ENCODE data around the gene WDR90. TPM values are rescaled to one million over a fixed set of nuclear protein-coding genes. Genes with fewer than 3 reads are reported as not detected.
A peak's percentile ranks its signal among the peaks of the same experiment; 100 is the strongest.

The WDR90 gene
- total and polyA plus RNA-seq, 7 experiments from 2014 or later: 0.56 to 70.6 (median 12.3) TPM

- no peak for ATAC-seq
- POLR2A ChIA-PET: no interaction called here
Measured at GRCh38 chr16:609984-610383, 39.2 kb upstream of the WDR90 start.

GRCh38 chr16:610513-611381 is 38.4 kb upstream of the WDR90 start:
- H3K27ac Mint-ChIP-seq: peak overlapping the region in 2 of 9 donors; percentile 8 to 79
- Histone ChIP-seq H3K4me3 (ENCODE audit: low read length) (no peak overlapping the region), H3K27me3 (ENCODE audit: control insufficient read depth in 2 of 2, insufficient read depth in 2 of 2, low read length in 2 of 2) (no peaks in the 10 kb centered on the region), H3K27ac (ENCODE audit: low read depth, low read length) (no peak overlapping the region), H3K4me1 (ENCODE audit: control insufficient read depth in 2 of 2, insufficient read depth in 2 of 2, low read length in 2 of 2) (no peaks in the 10 kb centered on the region), H3K9me3 (ENCODE audit: control insufficient read depth in 2 of 3, low read length in 3 of 3) (no peaks in the 10 kb centered on the region), H3K36me3 (ENCODE audit: control insufficient read depth in 2 of 3, insufficient read depth in 3 of 3, low read length in 3 of 3) (peaks cover 0 to 5% (median 0%) of the 10 kb centered on the region in 3 experiments)
- peak; percentile 87 for ATAC-seq
- ChIA-PET CTCF (interaction anchor here (1.3 kb wide), 1 partner anchor 11 kb away, joined by 3 read pairs; no protein-coding TSS in a partner anchor), POLR2A (no interaction called here)
- no peaks in the 10 kb centered on the region for H3K27me3 Mint-ChIP-seq
- DNase-seq: peak; percentile 35 to 58 (median 49)
- intact Hi-C loops (cut with micrococcal nuclease): loop anchor here in 1 of 2 donors (1.0 kb wide), 1 partner anchor 20 kb away; the partner anchor contains the start of gene RAB40C
- H3K9me3 Mint-ChIP-seq: peaks cover 0 to 1% (median 0%) of the 10 kb centered on the region in 11 donors
- H3K4me1 Mint-ChIP-seq: peaks cover 3 to 21% (median 4%) of the 10 kb centered on the region in 7 donors
- no peak overlapping the region for H3K4me3 Mint-ChIP-seq
- H3K36me3 Mint-ChIP-seq: peaks cover 0 to 13% (median 5%) of the 10 kb centered on the region in 5 donors

More at GRCh38 chr16:609984-610383, 39.2 kb upstream of the WDR90 start:
- Histone ChIP-seq H3K4me3 (ENCODE audit: low read length) (no peak overlapping the region), H3K27ac (ENCODE audit: low read depth, low read length) (no peak overlapping the region), H3K9me3 (ENCODE audit: control insufficient read depth in 2 of 3, low read length in 3 of 3) (peaks cover 0 to 3% (median 0%) of the 10 kb centered on the region in 3 experiments), H3K36me3 (ENCODE audit: control insufficient read depth in 2 of 3, insufficient read depth in 3 of 3, low read length in 3 of 3) (peaks cover 0 to 5% (median 0%) of the 10 kb centered on the region in 3 experiments), H3K4me1 (ENCODE audit: control insufficient read depth in 2 of 2, insufficient read depth in 2 of 2, low read length in 2 of 2) (no peaks in the 10 kb centered on the region), H3K27me3 (ENCODE audit: control insufficient read depth in 2 of 2, insufficient read depth in 2 of 2, low read length in 2 of 2) (no peaks in the 10 kb centered on the region)
- DNase-seq: no peak
- H3K4me1 Mint-ChIP-seq: peaks cover 3 to 21% (median 8%) of the 10 kb centered on the region in 7 donors
- H3K9me3 Mint-ChIP-seq: peaks cover 0 to 1% (median 0%) of the 10 kb centered on the region in 11 donors
- no peaks in the 10 kb centered on the region for H3K27me3 Mint-ChIP-seq
- CTCF ChIA-PET: interaction anchor here (1.3 kb wide), 1 partner anchor 10 kb away, joined by 3 read pairs; no protein-coding TSS in a partner anchor
- peaks cover 0 to 19% (median 5%) of the 10 kb centered on the region in 5 donors for H3K36me3 Mint-ChIP-seq
- H3K4me3 Mint-ChIP-seq: peak overlapping the region in 1 of 10 donors; percentile 17
- intact Hi-C loops (cut with micrococcal nuclease): no loop called here
- no peak overlapping the region for H3K27ac Mint-ChIP-seq

DNA sequence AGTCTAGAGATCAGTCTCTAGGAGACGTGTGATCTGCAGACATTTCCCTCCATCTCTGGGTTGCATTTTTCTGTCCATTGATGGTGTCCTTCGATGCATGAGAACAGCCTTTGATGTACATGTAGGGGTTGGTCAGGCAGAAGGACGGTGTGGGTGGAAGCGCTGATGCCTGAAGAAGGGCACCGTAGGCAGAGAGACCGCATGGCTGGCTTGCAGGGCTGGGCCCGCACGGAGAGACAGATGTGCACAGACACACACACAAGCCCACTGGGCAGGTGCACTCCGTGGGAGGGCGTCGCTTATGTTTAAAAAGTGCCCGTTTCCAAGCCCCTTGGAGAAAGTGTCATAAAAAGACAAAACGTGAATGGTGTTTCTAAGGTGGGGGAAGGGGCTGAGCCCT is 34.0 kb upstream of the WDR90 start:
- CTCF ChIA-PET: no interaction called here
- Mint-ChIP-seq H3K36me3 (peaks cover 0 to 13% (median 5%) of the 10 kb centered on the region in 5 donors), H3K27me3 (no peaks in the 10 kb centered on the region), H3K9me3 (peaks cover 0 to 1% (median 0%) of the 10 kb centered on the region in 11 donors), H3K4me1 (peaks cover 3 to 14% (median 5%) of the 10 kb centered on the region in 7 donors), H3K27ac (no peak overlapping the region), H3K4me3 (no peak overlapping the region)
- H3K4me3 ChIP-seq (ENCODE audit: low read length): no peak overlapping the region
- intact Hi-C loops (cut with micrococcal nuclease): no loop called here
- H3K36me3 ChIP-seq (ENCODE audit: control insufficient read depth in 2 of 3, insufficient read depth in 3 of 3, low read length in 3 of 3): peaks cover 0 to 19% (median 0%) of the 10 kb centered on the region in 3 experiments
- ATAC-seq (no peak), DNase-seq (no peak)
- H3K27ac ChIP-seq (ENCODE audit: low read depth, low read length): no peak overlapping the region
- POLR2A ChIA-PET: no interaction called here
- H3K27me3 ChIP-seq (ENCODE audit: control insufficient read depth in 2 of 2, insufficient read depth in 2 of 2, low read length in 2 of 2): no peaks in the 10 kb centered on the region
- no peaks in the 10 kb centered on the region for H3K9me3 ChIP-seq (ENCODE audit: control insufficient read depth in 2 of 3, low read length in 3 of 3)
- no peaks in the 10 kb centered on the region for H3K4me1 ChIP-seq (ENCODE audit: control insufficient read depth in 2 of 2, insufficient read depth in 2 of 2, low read length in 2 of 2)

- no peaks in the 10 kb centered on the region for H3K27me3 ChIP-seq (ENCODE audit: control insufficient read depth in 2 of 2, insufficient read depth in 2 of 2, low read length in 2 of 2)
- Mint-ChIP-seq H3K9me3 (peaks cover 0 to 1% (median 0%) of the 10 kb centered on the region in 11 donors), H3K27me3 (no peaks in the 10 kb centered on the region), H3K4me1 (peaks cover 0 to 10% (median 0%) of the 10 kb centered on the region in 7 donors), H3K27ac (no peak overlapping the region), H3K4me3 (no peak overlapping the region), H3K36me3 (peaks cover 0 to 13% (median 5%) of the 10 kb centered on the region in 5 donors)
- no peaks in the 10 kb centered on the region for H3K4me1 ChIP-seq (ENCODE audit: control insufficient read depth in 2 of 2, insufficient read depth in 2 of 2, low read length in 2 of 2)
- no peak overlapping the region for H3K27ac ChIP-seq (ENCODE audit: low read depth, low read length)
- peaks cover 0 to 19% (median 0%) of the 10 kb centered on the region in 3 experiments for H3K36me3 ChIP-seq (ENCODE audit: control insufficient read depth in 2 of 3, insufficient read depth in 3 of 3, low read length in 3 of 3)
- DNase-seq: no peak
- no peak overlapping the region for H3K4me3 ChIP-seq (ENCODE audit: low read length)
- intact Hi-C loops (cut with micrococcal nuclease): no loop called here
- ChIA-PET CTCF (interaction anchor here (0.6 kb wide), 1 partner anchor 19 kb away, joined by 3 read pairs; the partner anchor contains the start of gene METTL26), POLR2A (no interaction called here)
- H3K9me3 ChIP-seq (ENCODE audit: control insufficient read depth in 2 of 3, low read length in 3 of 3): no peaks in the 10 kb centered on the region
- ATAC-seq: no peak
Measured at GRCh38 chr16:616733-617586, 32.2 kb upstream of the WDR90 start.

DNA sequence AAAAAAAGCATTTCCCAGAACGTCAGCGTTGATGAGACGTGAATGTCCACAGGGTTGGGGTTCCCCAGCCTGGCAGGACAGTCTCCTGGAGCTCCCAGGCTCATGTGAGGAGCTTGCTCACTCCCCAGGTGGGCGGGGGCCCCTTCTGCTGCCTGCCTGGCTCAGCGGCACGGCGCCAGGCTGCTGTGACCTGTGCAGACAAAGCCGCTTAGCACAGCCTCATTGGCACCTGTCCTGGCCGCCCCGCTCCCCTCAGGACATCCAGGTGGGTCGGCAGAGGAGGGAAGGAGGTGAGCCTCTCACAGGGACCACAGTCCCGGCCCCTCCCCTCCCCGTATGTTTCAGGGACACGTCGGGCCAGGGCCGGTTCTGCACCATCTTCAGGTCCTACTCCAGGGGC is 31.3 kb upstream of the WDR90 start:
- no peaks in the 10 kb centered on the region for H3K4me1 ChIP-seq (ENCODE audit: control insufficient read depth in 2 of 2, insufficient read depth in 2 of 2, low read length in 2 of 2)
- CTCF ChIA-PET: no interaction called here
- intact Hi-C loops (cut with micrococcal nuclease): no loop called here
- no peak overlapping the region for H3K4me3 Mint-ChIP-seq
- H3K4me1 Mint-ChIP-seq: peaks cover 0 to 10% (median 0%) of the 10 kb centered on the region in 7 donors
- DNase-seq: no peak
- peaks cover 0 to 13% (median 5%) of the 10 kb centered on the region in 5 donors for H3K36me3 Mint-ChIP-seq
- H3K27ac Mint-ChIP-seq: no peak overlapping the region
- H3K9me3 Mint-ChIP-seq: peaks cover 0 to 1% (median 0%) of the 10 kb centered on the region in 11 donors
- no peak for ATAC-seq
- H3K36me3 ChIP-seq (ENCODE audit: control insufficient read depth in 2 of 3, insufficient read depth in 3 of 3, low read length in 3 of 3): peaks cover 0 to 19% (median 0%) of the 10 kb centered on the region in 3 experiments
- POLR2A ChIA-PET: no interaction called here
- H3K9me3 ChIP-seq (ENCODE audit: control insufficient read depth in 2 of 3, low read length in 3 of 3): no peaks in the 10 kb centered on the region
- no peaks in the 10 kb centered on the region for H3K27me3 Mint-ChIP-seq
- no peak overlapping the region for H3K27ac ChIP-seq (ENCODE audit: low read depth, low read length)
- H3K27me3 ChIP-seq (ENCODE audit: control insufficient read depth in 2 of 2, insufficient read depth in 2 of 2, low read length in 2 of 2): no peaks in the 10 kb centered on the region
- no peak overlapping the region for H3K4me3 ChIP-seq (ENCODE audit: low read length)

DNA sequence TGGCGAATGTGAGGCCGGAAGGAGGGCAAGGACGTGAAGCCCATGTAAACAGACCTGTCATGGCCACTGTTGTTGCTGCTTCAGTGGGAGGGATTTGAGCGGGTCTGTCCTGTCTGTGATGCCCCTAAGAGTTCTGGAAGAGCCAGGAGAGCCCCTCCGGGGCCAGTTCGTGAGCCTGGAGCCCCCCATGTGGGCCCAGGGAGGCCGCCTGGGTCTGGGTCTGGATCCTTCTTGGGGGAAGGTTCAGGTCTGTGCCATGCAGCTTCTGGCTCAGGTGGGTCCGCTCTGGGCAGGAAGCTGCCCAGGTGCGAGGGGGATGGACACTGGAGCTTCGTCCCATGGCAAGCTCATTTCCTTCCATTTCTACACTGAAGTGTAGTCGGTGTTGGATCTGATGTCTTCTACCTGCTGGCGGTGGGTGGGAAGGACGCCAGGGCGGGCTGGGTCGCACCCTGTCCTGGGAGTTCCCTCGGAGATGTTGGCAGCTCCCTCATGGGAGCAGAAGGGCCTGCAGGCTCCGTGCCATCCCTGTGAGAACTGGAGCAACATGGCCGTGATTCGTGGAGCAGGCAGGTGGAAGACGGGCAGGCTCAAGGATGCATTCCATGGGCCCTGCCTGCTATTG is 29.6 kb upstream of the WDR90 start:
- Histone ChIP-seq H3K4me1 (ENCODE audit: control insufficient read depth in 2 of 2, insufficient read depth in 2 of 2, low read length in 2 of 2) (no peaks in the 10 kb centered on the region), H3K36me3 (ENCODE audit: control insufficient read depth in 2 of 3, insufficient read depth in 3 of 3, low read length in 3 of 3) (peaks cover 0 to 17% (median 0%) of the 10 kb centered on the region in 3 experiments), H3K4me3 (ENCODE audit: low read length) (no peak overlapping the region), H3K27ac (ENCODE audit: low read depth, low read length) (no peak overlapping the region), H3K9me3 (ENCODE audit: control insufficient read depth in 2 of 3, low read length in 3 of 3) (no peaks in the 10 kb centered on the region), H3K27me3 (ENCODE audit: control insufficient read depth in 2 of 2, insufficient read depth in 2 of 2, low read length in 2 of 2) (no peaks in the 10 kb centered on the region)
- ATAC-seq: no peak
- H3K4me3 Mint-ChIP-seq: no peak overlapping the region
- H3K27me3 Mint-ChIP-seq: no peaks in the 10 kb centered on the region
- no peak overlapping the region for H3K27ac Mint-ChIP-seq
- POLR2A ChIA-PET: no interaction called here
- DNase-seq: no peak
- intact Hi-C loops (cut with micrococcal nuclease): no loop called here
- CTCF ChIA-PET: no interaction called here
- H3K4me1 Mint-ChIP-seq: peaks cover 0 to 8% (median 0%) of the 10 kb centered on the region in 7 donors
- peaks cover 0 to 1% (median 0%) of the 10 kb centered on the region in 11 donors for H3K9me3 Mint-ChIP-seq
- H3K36me3 Mint-ChIP-seq: peaks cover 0 to 4% (median 3%) of the 10 kb centered on the region in 5 donors

Measured in naive thymus-derived CD4-positive, alpha-beta T cell (primary cell).